ENCODE results near the gene RC3H1.
"Not testable (repeated sequence)": the region's sequence is repeated elsewhere in the genome, so short reads cannot be mapped to it uniquely, and the experiment has no call there.

- not testable (repeated sequence) for TF ChIP-seq CTCF (IDR thresholded peaks at IDR 0.05; ENCODE audit: insufficient read depth, low read length); POLR2AphosphoS5 (IDR thresholded peaks at IDR 0.05; ENCODE audit: low read depth); REST (IDR thresholded peaks at IDR 0.05; ENCODE audit: insufficient replicate concordance, low read depth)
These were observed 34.5 kb upstream of the RC3H1 start for GRCh38 chr1:174056609-174057008.
